ENCODE measurements around the gene SMYD2.
"Not testable (repeated sequence)": the region's sequence is repeated elsewhere in the genome, so short reads cannot be mapped to it uniquely, and the experiment has no call there.

The SMYD2 gene

DNA sequence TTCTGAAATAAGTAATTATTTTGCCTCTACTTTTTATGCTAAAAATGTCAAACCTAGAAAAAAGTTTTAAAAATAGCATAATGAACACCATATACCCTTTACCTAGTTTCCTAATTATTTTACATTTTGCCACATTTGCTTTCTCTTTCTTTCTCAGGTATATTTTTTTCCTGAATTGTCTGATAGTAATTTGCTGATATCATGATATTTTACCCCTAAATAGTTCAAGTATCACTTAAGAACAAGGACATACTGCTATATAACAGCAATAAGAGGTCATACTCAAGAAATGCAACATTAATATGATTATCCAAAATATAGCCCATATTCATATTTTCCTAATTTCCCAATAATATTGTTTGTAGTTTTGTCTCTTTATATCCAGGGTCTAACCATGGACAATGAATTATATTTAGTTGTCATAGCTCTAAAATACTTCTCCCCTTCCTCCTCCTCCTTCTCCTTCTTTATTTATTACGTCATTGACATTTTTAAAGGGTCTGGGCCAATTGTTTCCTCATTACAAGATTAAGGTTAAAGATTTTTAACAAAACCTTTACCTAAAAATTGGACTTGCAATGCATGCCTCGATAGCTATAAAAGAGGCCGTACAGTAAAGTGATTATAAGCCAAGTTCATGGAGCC, 20.3 kb upstream of the SMYD2 start:
- no peak overlapping the region for H3K27ac Mint-ChIP-seq
- H3K4me3 Mint-ChIP-seq: no peak overlapping the region
- peaks cover 38% of the 10 kb centered on the region for H3K27me3 Mint-ChIP-seq
- H3K4me1 Mint-ChIP-seq (ENCODE audit: low read depth): peaks cover 4% of the 10 kb centered on the region
- no peaks in the 10 kb centered on the region for H3K9me3 Mint-ChIP-seq (ENCODE audit: low read depth)
- no peaks in the 10 kb centered on the region for H3K36me3 Mint-ChIP-seq

DNA sequence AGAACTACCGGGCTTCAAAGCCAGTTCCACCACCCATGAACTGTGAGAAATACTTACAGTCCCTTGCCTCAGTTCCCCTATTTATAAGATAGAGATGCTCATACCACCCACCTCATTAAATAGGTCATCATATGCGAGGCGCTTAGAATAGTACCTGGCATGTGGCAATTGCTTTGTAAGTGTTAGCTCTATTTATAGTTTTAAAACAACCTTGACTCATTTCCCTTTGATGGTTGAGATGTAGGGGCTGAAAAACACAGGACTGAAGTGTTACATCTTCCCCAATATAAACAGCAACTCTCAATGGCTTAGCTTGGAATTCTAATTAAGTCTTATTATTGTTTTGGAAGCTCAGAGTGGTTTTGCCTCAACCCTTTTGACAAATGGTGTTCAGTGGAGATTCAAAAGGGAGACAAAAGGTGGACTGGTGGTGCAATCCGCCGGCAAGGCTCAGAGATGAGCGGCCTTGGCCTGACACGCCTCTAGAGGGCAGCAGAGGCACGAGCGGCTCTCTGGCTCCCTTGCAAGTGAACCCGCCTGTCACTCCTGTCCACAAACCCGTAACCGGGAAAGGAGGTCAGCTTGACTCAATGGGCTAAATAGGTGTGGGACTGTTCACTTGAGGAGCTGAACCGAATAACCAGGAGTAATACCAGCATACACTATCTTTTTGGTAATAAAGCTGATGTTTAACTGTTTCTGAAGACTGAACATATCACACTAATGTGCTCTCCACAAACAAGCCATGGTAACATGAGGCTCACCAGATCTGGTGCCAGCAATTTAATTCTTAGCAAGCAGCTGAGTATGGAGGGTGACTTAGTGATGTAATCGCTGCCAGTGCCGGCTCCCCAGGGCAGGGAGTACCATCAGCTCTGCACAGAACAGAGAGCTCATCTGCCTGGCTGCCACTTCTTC, 19.5 kb upstream of the SMYD2 start:
- Mint-ChIP-seq H3K27me3 (peaks cover 38% of the 10 kb centered on the region), H3K9me3 (ENCODE audit: low read depth) (no peaks in the 10 kb centered on the region), H3K4me1 (ENCODE audit: low read depth) (peaks cover 4% of the 10 kb centered on the region), H3K4me3 (no peak overlapping the region), H3K36me3 (no peaks in the 10 kb centered on the region), H3K27ac (no peak overlapping the region)

- H3K36me3 Mint-ChIP-seq: no peaks in the 10 kb centered on the region
- peaks cover 26% of the 10 kb centered on the region for H3K27me3 Mint-ChIP-seq
These were observed 16.8 kb upstream of the SMYD2 start for GRCh38 chr1:214264196-214264595.

GRCh38 chr1:214264976-214265375, 16.0 kb upstream of the SMYD2 start:
- Mint-ChIP-seq H3K27me3 (peaks cover 22% of the 10 kb centered on the region), H3K4me3 (no peak overlapping the region), H3K27ac (no peak overlapping the region), H3K36me3 (no peaks in the 10 kb centered on the region), H3K9me3 (ENCODE audit: low read depth) (no peaks in the 10 kb centered on the region), H3K4me1 (ENCODE audit: low read depth) (peaks cover 4% of the 10 kb centered on the region)

More at GRCh38 chr1:214264196-214264595, 16.8 kb upstream of the SMYD2 start:
- Mint-ChIP-seq H3K4me1 (ENCODE audit: low read depth) (peaks cover 4% of the 10 kb centered on the region), H3K9me3 (ENCODE audit: low read depth) (no peaks in the 10 kb centered on the region), H3K4me3 (no peak overlapping the region), H3K27ac (no peak overlapping the region)

GRCh38 chr1:214270097-214270650, 10.8 kb upstream of the SMYD2 start:
- peaks cover 4% of the 10 kb centered on the region for H3K4me1 Mint-ChIP-seq (ENCODE audit: low read depth)
- H3K27me3 Mint-ChIP-seq: peaks cover 2% of the 10 kb centered on the region
- H3K4me3 Mint-ChIP-seq: no peak overlapping the region
- no peaks in the 10 kb centered on the region for H3K9me3 Mint-ChIP-seq (ENCODE audit: low read depth)
- no peaks in the 10 kb centered on the region for H3K36me3 Mint-ChIP-seq
- no peak overlapping the region for H3K27ac Mint-ChIP-seq

GRCh38 chr1:214271174-214271858, 9.6 kb upstream of the SMYD2 start:
- H3K4me1 Mint-ChIP-seq (ENCODE audit: low read depth): peaks cover 4% of the 10 kb centered on the region
- no peak overlapping the region for H3K4me3 Mint-ChIP-seq
- H3K27ac Mint-ChIP-seq: no peak overlapping the region
- H3K27me3 Mint-ChIP-seq: peaks cover 2% of the 10 kb centered on the region
- H3K9me3 Mint-ChIP-seq (ENCODE audit: low read depth): no peaks in the 10 kb centered on the region
- H3K36me3 Mint-ChIP-seq: no peaks in the 10 kb centered on the region

DNA sequence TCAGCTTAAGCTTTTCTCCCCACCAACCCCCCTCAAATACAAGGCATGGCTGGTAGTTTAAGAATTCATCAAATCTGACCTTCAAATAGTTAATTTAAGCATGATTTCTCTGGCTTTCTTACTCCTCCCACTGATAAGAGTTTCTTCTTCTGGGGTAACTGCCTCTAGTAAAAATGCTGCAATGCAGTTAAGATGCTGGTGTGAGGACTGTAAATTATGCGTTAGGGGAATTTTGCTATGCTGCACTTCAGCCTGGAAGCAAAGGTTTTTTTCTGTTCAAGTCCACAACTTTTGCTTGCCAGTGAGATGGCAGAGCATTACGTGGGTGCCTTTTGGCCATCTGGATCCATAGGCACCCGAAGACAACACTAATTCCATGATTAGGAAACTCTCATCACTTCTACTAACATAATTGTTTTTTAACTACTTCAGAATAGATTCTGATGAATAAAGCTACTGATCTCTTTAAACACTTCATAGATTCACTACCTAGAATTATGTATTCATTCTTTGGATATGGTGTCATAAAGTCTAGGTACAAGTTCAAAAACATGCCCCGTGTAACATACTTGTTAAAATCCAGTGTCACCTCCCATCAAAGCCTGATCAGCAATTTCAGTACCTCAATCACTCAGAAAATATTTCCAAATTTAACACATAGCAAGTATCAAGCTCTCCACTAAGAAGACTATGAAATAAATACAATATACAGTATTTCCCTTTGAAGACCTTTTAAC, 8.8 kb upstream of the SMYD2 start:
- Mint-ChIP-seq H3K27me3 (peaks cover 2% of the 10 kb centered on the region), H3K4me1 (ENCODE audit: low read depth) (peaks cover 4% of the 10 kb centered on the region), H3K36me3 (no peaks in the 10 kb centered on the region), H3K9me3 (ENCODE audit: low read depth) (no peaks in the 10 kb centered on the region), H3K27ac (no peak overlapping the region), H3K4me3 (no peak overlapping the region)

DNA sequence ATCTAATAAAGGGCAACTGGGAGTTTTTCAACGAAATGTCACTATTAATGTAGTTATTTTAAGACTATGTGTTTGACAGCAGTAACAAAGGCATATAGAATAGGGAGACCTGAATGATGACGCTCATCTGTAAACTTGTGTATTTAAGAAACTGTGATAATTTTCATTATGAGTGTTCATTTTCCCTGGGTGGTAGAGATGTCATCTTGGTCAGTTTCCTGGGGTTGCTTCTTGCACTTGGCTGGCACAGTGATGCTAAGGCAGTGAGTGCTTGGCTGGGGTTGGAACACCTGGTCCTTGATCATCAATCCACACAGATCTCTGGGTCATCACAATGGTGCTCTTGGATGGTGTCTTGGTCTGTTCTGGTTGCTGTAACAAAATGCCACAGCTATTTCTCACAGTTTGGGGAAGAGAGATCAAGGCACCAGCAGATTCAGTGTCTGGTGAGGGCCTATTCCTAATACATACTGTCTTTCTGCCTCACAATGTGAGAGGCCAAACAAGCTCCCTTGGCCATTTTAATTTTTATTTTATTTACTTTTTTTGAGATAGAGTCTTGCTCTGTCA, 7.9 kb upstream of the SMYD2 start:
- Mint-ChIP-seq H3K9me3 (ENCODE audit: low read depth) (no peaks in the 10 kb centered on the region), H3K4me1 (ENCODE audit: low read depth) (peaks cover 4% of the 10 kb centered on the region), H3K27me3 (peaks cover 2% of the 10 kb centered on the region), H3K4me3 (no peak overlapping the region), H3K27ac (no peak overlapping the region), H3K36me3 (no peaks in the 10 kb centered on the region)

DNA sequence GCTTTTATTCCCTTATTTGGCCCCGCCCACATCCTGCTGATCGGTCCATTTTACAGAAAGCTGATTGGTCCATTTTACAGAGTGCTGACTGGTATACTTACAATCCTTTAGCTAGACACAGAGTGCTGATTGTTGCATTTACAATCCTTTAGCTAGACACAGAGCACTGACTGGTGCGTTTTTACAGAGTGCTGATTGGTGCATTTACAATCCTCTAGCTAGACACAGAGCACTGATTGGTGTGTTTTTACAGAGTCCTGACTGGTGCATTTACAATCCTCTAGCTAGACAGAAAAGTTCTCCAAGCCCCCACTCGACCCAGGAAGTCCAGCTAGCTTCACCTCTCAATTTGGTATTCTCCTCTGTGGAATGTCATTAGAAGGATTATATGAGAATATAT, 5.3 kb upstream of the SMYD2 start:
- not testable (repeated sequence) for H3K4me3 Mint-ChIP-seq

GRCh38 chr1:214276786-214277185, 4.2 kb upstream of the SMYD2 start:
- no peak overlapping the region for H3K4me3 Mint-ChIP-seq
- H3K4me1 Mint-ChIP-seq (ENCODE audit: low read depth): peaks cover 16% of the 10 kb centered on the region
- H3K27ac Mint-ChIP-seq: no peak overlapping the region
- no peaks in the 10 kb centered on the region for H3K9me3 Mint-ChIP-seq (ENCODE audit: low read depth)
- H3K36me3 Mint-ChIP-seq: no peaks in the 10 kb centered on the region
- no peaks in the 10 kb centered on the region for H3K27me3 Mint-ChIP-seq

More for the DNA sequence above, 5.3 kb upstream of the SMYD2 start:
- H3K36me3 Mint-ChIP-seq; H3K9me3 Mint-ChIP-seq (ENCODE audit: low read depth); H3K27ac Mint-ChIP-seq; H3K27me3 Mint-ChIP-seq: not testable (repeated sequence)
- peaks cover 18% of the 10 kb centered on the region for H3K4me1 Mint-ChIP-seq (ENCODE audit: low read depth)

DNA sequence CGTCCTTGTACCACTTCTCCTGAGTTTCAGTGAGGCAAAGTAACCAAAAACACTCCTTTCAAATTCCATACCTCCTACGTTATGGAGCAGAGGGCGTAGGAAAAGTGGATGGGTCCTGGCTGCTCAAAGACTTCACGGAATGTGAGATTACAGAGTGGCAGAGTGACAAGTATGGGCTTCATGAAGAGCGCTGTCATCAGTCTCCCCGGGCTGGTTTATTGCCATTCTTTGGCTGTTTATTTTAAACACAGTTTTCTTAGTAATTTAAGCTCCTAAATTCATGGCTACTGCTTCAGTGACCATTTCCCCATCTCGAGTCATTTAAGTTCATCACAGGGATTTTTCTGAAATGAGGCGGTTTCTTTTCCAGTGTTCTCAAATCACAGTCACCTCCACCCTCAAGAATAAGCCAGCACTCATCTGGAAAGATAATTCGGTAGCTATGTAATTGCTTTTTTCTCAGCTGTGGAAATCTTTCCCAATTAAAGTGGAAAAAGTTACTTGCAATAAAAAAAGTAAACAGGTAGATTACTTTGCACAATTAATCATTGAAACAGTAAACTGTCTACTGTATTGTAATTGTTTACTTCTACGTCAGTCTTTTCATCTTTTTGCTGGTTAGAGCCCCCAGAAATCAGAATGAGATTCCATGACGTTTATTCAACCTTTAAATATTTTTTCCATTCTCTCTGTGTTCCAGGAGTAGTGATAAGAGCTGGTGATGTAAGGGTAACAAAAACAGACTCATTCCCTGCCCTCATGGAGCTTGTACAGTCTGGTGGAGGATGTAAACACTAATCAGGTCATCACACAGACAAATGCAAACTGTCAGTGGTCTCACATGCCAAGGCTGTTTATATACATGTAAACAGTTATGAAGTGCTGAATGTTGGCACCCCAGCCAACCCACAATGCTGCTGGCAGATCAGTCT, 3.0 kb upstream of the SMYD2 start:
- Mint-ChIP-seq H3K27ac (no peak overlapping the region), H3K4me3 (no peak overlapping the region)

DNA sequence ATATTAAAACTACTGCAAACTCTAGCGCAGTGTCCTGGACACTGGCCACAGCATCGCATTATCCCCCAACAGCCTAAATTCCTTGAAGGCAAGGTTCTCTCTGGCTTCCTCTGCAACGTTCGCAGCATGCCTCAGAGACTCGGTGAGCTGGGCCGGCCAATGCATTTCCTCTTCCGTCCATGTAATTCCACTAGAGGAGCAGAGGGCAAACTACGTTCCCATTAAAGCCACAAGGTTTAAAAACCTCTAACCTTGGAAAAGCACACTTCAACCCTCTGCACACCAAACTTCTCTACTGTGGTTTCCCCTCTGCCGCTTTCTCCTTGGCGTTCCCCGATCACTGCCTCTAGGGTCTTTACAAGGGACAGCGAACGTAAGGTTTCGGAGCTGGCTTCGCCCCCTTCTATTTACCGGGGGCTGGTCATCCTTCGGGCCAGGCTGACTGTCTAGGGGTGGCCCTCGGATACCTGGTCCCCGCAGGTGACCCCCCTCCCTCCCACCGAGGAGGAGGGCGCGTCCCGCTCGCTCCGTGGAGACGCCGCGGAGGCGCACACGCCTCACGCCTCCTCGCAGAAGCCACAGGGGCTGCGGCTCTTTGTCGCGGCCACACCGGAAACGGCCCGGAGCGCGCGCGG, 456 bp upstream of the SMYD2 start:
- H3K4me3 Mint-ChIP-seq: peak overlapping the region; percentile 88
- peak overlapping the region; percentile 30 for H3K27ac Mint-ChIP-seq
- no peaks in the 10 kb centered on the region for H3K9me3 Mint-ChIP-seq (ENCODE audit: low read depth)
- H3K27me3 Mint-ChIP-seq: no peaks in the 10 kb centered on the region
- no peaks in the 10 kb centered on the region for H3K36me3 Mint-ChIP-seq
- peaks cover 45% of the 10 kb centered on the region for H3K4me1 Mint-ChIP-seq (ENCODE audit: low read depth)

More for the DNA sequence above, 3.0 kb upstream of the SMYD2 start:
- H3K9me3 Mint-ChIP-seq (ENCODE audit: low read depth): no peaks in the 10 kb centered on the region
- H3K27me3 Mint-ChIP-seq: no peaks in the 10 kb centered on the region
- peaks cover 28% of the 10 kb centered on the region for H3K4me1 Mint-ChIP-seq (ENCODE audit: low read depth)
- H3K36me3 Mint-ChIP-seq: no peaks in the 10 kb centered on the region
